Fibroblast of lung (primary cell): ENCODE results near the gene OCLN. TPM values are rescaled to one million over a fixed set of nuclear protein-coding genes. Genes with fewer than 3 reads are reported as not detected.
"Not testable (repeated sequence)": the region's sequence is repeated elsewhere in the genome, so short reads cannot be mapped to it uniquely, and the experiment has no call there.

ENCODE experiments used
- DNase-seq, 2 donors: peaks; one replicate each; pipeline versions ENCODE4 v3.0.0 to v3.0.0-alpha.2; 2010; ENCODE audit warnings: low read depth in 2 of 2
- H2AFZ ChIP-seq: 2 replicates; pipeline ENCODE4 v1.5.1; 2012; ENCODE audit warnings: low read length, control low read depth, inconsistent platforms
- H3K27ac ChIP-seq: 2 replicates; pipeline ENCODE4 v1.5.1; 2011; ENCODE audit warnings: low read length, control low read depth; ENCODE audit not compliant: insufficient read depth
- H3K27me3 ChIP-seq: 2 replicates; pipeline ENCODE4 v1.5.1; 2011; ENCODE audit warnings: mild to moderate bottlenecking, low read length; ENCODE audit not compliant: control insufficient read depth, insufficient read depth
- H3K36me3 ChIP-seq: 2 replicates; pipeline ENCODE4 v1.5.1; 2011; ENCODE audit warnings: low read length; ENCODE audit not compliant: control insufficient read depth, insufficient read depth
- H3K4me1 ChIP-seq: 2 replicates; pipeline ENCODE4 v1.5.1; 2011; ENCODE audit warnings: low read length; ENCODE audit not compliant: control insufficient read depth, insufficient read depth; ENCODE audit errors: extremely low read depth
- H3K4me2 ChIP-seq: 2 replicates; pipeline ENCODE4 v1.5.1; 2011; ENCODE audit warnings: low read length, control low read depth; ENCODE audit not compliant: insufficient read depth; ENCODE audit errors: extremely low read depth
- H3K4me3 ChIP-seq, 4 experiments: fragments of 200-600 bp in 1 of 4; sonication (generic) in 1 of 4; replicated peaks in 1 of 4; 2 replicates each; pipeline ENCODE4 v1.5.1; 2011 to 2016; ENCODE audit warnings: low read length in 4 of 4, low read depth in 3 of 4, mild to moderate bottlenecking in 3 of 4, control low read depth in 2 of 4, inconsistent platforms in 1 of 4, mixed read lengths in 1 of 4; ENCODE audit not compliant: insufficient read depth in 1 of 4; ENCODE audit errors: control extremely low read depth in 1 of 4
- H3K79me2 ChIP-seq: 2 replicates; pipeline ENCODE4 v1.5.1; 2012; ENCODE audit warnings: mild to moderate bottlenecking, low read length, inconsistent platforms; ENCODE audit not compliant: control insufficient read depth, insufficient read depth
- H3K9ac ChIP-seq: 2 replicates; pipeline ENCODE4 v1.5.1; 2011; ENCODE audit warnings: mild to moderate bottlenecking, low read length, control low read depth; ENCODE audit not compliant: insufficient read depth
- H3K9me3 ChIP-seq: 2 replicates; pipeline ENCODE4 v1.5.1; 2012; ENCODE audit warnings: low read depth, low read length; ENCODE audit not compliant: control insufficient read depth, insufficient read depth
- H4K20me1 ChIP-seq: 2 replicates; pipeline ENCODE4 v1.5.1; 2011; ENCODE audit warnings: low read length; ENCODE audit not compliant: control insufficient read depth, insufficient read depth; ENCODE audit errors: extremely low read depth
- EZH2 ChIP-seq: IDR thresholded peaks from 2 replicates; pipeline ENCODE4 v1.5.1; 2012; ENCODE audit warnings: low read length, control low read depth, mild to moderate bottlenecking; ENCODE audit errors: missing control alignments
- polyA plus RNA-seq, 2 donors: library from polyadenylated mRNA; depleted of rRNA in 1 of 2; stranded (reverse) in 1 of 2; unstranded in 1 of 2; fragments of >200 nt; gene quantifications; 2 replicates each; pipeline ENCODE4 v1.2.1, GENCODE V29; 2011 to 2012; ENCODE audit warnings: missing spikeins in 1 of 2
- total RNA-seq: library from RNA; depleted of rRNA; stranded (reverse); fragments of >200 nt; gene quantifications from 2 replicates; pipeline ENCODE4 v1.2.1, GENCODE V29; 2014
- TF ChIP-seq, protein P1 (sequence below), 2 donors: IDR thresholded peaks in 1 of 2; conservative IDR thresholded peaks in 1 of 2; 1 replicate in 1 of 2; 2 replicates in 1 of 2; pipeline ENCODE4 v1.5.1; 2011 to 2012; ENCODE audit warnings: low read length in 2 of 2, control low read depth in 1 of 2, inconsistent platforms in 1 of 2, low read depth in 1 of 2, mild to moderate bottlenecking in 1 of 2

The OCLN gene
- total and polyA plus RNA-seq, 2 donors (not counting 1 experiment from before 2014, with no cell fraction given): 3.1 to 7.8 TPM

DNA sequence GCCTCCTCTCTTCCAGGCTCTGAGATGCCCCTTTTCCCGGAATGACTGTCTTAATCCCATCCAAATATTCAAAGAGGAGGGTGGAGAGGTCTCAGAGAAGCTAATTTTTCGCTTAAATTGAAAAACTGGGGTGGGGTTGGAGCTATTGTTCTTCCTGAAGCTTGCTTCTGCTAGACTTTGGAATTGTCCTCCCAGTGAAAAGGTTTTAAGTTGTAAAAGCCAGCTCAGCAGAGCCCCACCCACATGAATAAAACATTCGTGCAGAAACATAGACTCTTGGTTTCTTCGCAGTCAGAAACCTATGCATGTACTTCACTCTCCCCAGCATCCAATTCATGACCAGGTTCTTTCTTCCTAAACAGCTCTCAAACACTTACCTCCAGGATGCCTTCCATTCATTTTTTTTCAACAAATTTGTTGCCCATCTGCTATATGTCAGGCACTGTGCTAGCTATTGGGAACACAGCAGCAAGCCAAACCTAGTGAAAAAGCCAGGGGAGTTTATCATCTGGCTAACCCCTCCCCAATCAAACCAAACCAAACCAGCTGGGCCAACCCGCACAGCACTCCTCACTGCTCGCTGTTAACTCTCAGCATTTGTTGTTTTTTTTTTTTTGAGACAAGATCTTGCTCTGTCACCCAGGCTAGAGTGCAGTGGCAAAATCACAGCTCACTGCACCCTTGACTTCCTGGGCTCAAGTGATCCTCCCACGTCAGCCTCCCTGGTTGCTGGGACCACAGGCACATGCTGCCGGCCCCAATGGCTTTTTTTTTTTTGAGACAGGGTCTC is 37.9 kb upstream of the OCLN start:
- H2AFZ ChIP-seq: no peak overlapping the region
- H3K36me3 ChIP-seq: no peaks in the 10 kb centered on the region
- no peaks in the 10 kb centered on the region for H3K27me3 ChIP-seq
- H3K9ac ChIP-seq: no peak overlapping the region
- H3K4me1 ChIP-seq: no peaks in the 10 kb centered on the region
- no peak for DNase-seq
- H3K4me3 ChIP-seq: no peak overlapping the region
- H3K4me2 ChIP-seq: no peak overlapping the region
- H3K9me3 ChIP-seq: no peaks in the 10 kb centered on the region
- no peak overlapping the region for H3K27ac ChIP-seq
- H4K20me1 ChIP-seq: no peaks in the 10 kb centered on the region
- no peaks in the 10 kb centered on the region for H3K79me2 ChIP-seq
- TF ChIP-seq, protein P1, sequence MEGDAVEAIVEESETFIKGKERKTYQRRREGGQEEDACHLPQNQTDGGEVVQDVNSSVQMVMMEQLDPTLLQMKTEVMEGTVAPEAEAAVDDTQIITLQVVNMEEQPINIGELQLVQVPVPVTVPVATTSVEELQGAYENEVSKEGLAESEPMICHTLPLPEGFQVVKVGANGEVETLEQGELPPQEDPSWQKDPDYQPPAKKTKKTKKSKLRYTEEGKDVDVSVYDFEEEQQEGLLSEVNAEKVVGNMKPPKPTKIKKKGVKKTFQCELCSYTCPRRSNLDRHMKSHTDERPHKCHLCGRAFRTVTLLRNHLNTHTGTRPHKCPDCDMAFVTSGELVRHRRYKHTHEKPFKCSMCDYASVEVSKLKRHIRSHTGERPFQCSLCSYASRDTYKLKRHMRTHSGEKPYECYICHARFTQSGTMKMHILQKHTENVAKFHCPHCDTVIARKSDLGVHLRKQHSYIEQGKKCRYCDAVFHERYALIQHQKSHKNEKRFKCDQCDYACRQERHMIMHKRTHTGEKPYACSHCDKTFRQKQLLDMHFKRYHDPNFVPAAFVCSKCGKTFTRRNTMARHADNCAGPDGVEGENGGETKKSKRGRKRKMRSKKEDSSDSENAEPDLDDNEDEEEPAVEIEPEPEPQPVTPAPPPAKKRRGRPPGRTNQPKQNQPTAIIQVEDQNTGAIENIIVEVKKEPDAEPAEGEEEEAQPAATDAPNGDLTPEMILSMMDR (conservative IDR thresholded peaks at IDR 0.05 in 1 of 2, IDR thresholded peaks at IDR 0.05 in 1 of 2; ENCODE audit: low read depth in 1 of 2, low read length in 2 of 2): no peak
- TF ChIP-seq EZH2: no peak

DNA sequence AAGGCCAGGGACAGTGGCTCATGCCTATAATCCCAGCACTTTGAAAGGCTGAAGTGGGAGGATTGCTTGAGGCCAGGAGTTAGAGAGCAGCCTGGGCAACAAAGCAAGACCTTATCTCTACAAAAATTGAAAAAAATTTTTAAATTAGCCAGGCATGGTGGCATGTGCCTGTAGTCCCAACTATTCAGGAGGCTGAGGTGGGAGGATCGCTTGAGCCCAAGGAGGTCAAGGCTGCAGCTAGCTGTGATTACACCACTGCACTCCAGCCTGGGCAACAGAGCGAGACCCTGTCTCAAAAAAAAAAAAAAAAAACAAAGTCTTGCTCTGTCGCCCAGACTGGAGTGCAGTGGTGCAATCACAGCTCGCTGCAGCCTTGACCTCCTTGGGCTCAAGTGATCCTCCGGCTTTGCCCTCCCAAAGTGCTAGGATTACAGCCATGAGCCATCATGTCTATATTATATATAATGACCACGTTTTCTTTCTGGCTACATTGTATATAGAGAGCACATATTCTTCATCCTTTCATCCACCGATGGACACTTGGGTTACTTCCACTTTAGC is 37.1 kb upstream of the OCLN start:
- not testable (repeated sequence) for H2AFZ ChIP-seq, H3K4me1 ChIP-seq, DNase-seq, H3K4me3 ChIP-seq, H3K9me3 ChIP-seq, H3K36me3 ChIP-seq, H3K9ac ChIP-seq, H3K27me3 ChIP-seq, H3K79me2 ChIP-seq, H3K4me2 ChIP-seq, H3K27ac ChIP-seq, H4K20me1 ChIP-seq

DNA sequence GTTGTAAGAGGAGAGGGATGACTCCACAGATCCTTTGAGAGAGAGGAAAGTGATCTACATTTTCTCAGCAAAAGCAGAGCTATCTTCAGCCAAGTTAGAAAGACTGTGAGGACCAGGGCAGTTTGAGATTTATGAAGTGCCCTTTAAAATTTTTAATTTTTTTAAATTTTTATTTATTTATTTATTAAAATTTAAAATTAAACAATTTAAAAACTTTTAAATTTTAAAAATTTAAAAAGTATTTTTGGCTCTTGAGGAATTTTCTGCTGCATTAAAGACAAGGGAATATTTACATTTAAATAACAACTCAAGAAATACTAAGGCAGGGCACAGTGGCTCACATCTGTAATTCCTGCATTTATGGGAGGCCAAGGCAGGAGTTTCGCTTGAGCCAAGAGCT is 30.4 kb upstream of the OCLN start:
- Histone ChIP-seq H2AFZ (no peak overlapping the region), H3K4me3 (no peak overlapping the region), H3K27ac (no peak overlapping the region), H3K9me3 (no peaks in the 10 kb centered on the region), H3K4me2 (no peak overlapping the region), H3K27me3 (no peaks in the 10 kb centered on the region), H3K79me2 (no peaks in the 10 kb centered on the region), H4K20me1 (no peaks in the 10 kb centered on the region), H3K36me3 (no peaks in the 10 kb centered on the region), H3K9ac (no peak overlapping the region), H3K4me1 (no peaks in the 10 kb centered on the region)
- DNase-seq: no peak
- TF ChIP-seq EZH2: no peak
- TF ChIP-seq, protein P1 (conservative IDR thresholded peaks at IDR 0.05 in 1 of 2, IDR thresholded peaks at IDR 0.05 in 1 of 2; ENCODE audit: low read depth in 1 of 2, low read length in 2 of 2): no peak

DNA sequence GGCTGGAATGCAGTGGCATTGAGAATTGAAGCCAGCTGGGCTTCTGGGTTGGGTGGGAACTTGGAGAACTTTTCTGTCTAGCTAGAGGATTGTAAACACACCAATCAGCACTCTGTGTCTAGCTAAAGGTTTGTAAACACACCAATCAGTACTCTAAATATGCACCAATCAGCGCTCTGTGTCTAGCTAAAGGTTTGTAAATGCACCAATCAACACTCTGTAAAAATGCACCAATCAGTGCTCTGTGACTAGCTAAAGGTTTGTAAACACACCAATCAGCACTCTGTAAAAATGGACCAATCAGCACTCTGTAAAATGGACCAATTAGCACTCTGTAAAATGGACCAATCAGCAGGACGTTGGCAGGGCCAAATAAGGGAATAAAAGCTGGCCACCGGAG is 26.2 kb upstream of the OCLN start:
- H3K4me3 ChIP-seq, H4K20me1 ChIP-seq, H3K9ac ChIP-seq: not testable (repeated sequence)

More for the DNA sequence above, 26.2 kb upstream of the OCLN start:
- not testable (repeated sequence) for DNase-seq, H3K4me1 ChIP-seq, H3K27ac ChIP-seq, H3K27me3 ChIP-seq, H3K79me2 ChIP-seq, H3K4me2 ChIP-seq, H3K36me3 ChIP-seq, H2AFZ ChIP-seq, H3K9me3 ChIP-seq
